Peyer's patch (tissue), 4 donors: ENCODE data around the gene GPR25. TPM values are rescaled to one million over a fixed set of nuclear protein-coding genes. Genes with fewer than 3 reads are reported as not detected.
A peak's percentile ranks its signal among the peaks of the same experiment; 100 is the strongest.

Source experiments
- DNase-seq, 3 donors: peaks; one replicate each; pipeline ENCODE4 v3.0.0-alpha.2; 2017 to 2019
- H3K27ac ChIP-seq, 4 donors: fragments of 200-600 bp; sonication (generic); one replicate each; pipeline ENCODE4 v1.5.1; 2016 to 2019
- H3K27me3 ChIP-seq, 2 donors: fragments of 200-600 bp; sonication (generic); one replicate each; pipeline ENCODE4 v1.5.1; 2019
- H3K36me3 ChIP-seq, 3 donors: fragments of 200-600 bp; sonication (generic); one replicate each; pipeline ENCODE4 v1.5.1; 2016 to 2019
- H3K4me1 ChIP-seq, 4 donors: fragments of 200-600 bp; sonication (generic); one replicate each; pipeline ENCODE4 v1.5.1; 2016 to 2019
- H3K4me3 ChIP-seq, 4 donors: fragments of 200-600 bp; sonication (generic); 1 replicate in 3 of 4; 2 replicates in 1 of 4; pipeline ENCODE4 v1.5.1; 2016 to 2019; ENCODE audit warnings: mild to moderate bottlenecking in 1 of 4
- H3K9me3 ChIP-seq, 4 donors: fragments of 200-600 bp; sonication (generic); one replicate each; pipeline ENCODE4 v1.5.1; 2016 to 2019; ENCODE audit warnings: mild to moderate bottlenecking in 1 of 4
- CTCF ChIP-seq, 6 experiments: fragments of 450-650 bp in 4 of 6; fragments of 200-600 bp in 2 of 6; sonication (generic) in 1 of 6; IDR thresholded peaks; one replicate each; pipeline ENCODE4 v1.5.1; 2017 to 2019; ENCODE audit warnings: antibody characterized with exemption in 6 of 6, mild to moderate bottlenecking in 3 of 6, moderate library complexity in 1 of 6
- POLR2A ChIP-seq, 2 donors: fragments of 450-650 bp; IDR thresholded peaks; one replicate each; pipeline ENCODE4 v1.5.1; 2017; ENCODE audit warnings: antibody characterized with exemption in 2 of 2, mild to moderate bottlenecking in 2 of 2, moderate library complexity in 2 of 2
- total RNA-seq, 4 donors: library from RNA; depleted of rRNA; stranded (reverse); fragments of >200 nt; gene quantifications; one replicate each; pipeline ENCODE4 v1.1.0, GENCODE V29; 2016

GPR25 gene
- total RNA-seq, 4 donors from 2014 or later = not detected

GRCh38 chr1:200883118-200883517 is 10.3 kb downstream of the GPR25 start:
- H3K27ac ChIP-seq = no peak overlapping the region
- H3K4me1 ChIP-seq = peaks cover 0 to 3% (median 0%) of the 10 kb centered on the region in 4 donors
- H3K36me3 ChIP-seq = no peaks in the 10 kb centered on the region
- H3K9me3 ChIP-seq = no peaks in the 10 kb centered on the region
- TF ChIP-seq POLR2A (IDR thresholded peaks at IDR 0.05) (no peak), CTCF (IDR thresholded peaks at IDR 0.05) (no peak)
- no peak overlapping the region for H3K4me3 ChIP-seq
- no peaks in the 10 kb centered on the region for H3K27me3 ChIP-seq
- no peak for DNase-seq

DNA sequence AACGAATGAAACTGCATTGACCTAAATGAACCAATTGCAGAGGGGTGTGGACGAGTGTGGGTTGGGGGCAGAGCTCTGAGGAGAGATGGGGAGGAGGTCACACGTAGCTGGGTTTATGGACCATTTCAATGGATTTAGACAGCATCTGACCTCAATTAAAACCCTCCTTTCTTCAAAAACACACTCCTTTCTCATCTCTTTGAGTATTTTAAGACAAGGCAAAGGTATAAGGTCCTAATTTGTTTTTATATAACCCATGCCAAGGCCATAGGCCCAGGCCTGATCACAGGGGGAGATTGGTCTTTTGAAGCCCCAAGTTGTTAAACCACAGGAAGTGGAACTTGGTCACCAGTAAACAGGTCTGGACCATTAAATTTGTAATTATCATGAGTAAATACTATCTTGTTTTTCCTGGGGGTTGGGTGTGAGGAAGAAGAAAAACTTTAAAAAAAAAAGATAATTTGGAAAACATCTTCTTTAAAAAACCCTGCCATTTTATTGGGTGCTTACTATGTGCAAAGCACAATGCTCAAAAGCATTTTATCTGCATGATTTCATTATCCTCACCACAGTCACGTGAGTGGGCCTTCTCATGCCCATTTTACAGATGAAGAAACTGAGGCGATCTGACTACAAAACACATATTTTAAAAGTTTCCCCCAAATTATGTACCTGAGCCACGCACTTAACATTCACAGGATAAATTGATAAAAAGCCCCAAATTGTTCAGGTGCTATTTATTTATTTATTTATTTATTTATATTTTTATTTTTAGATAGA is 13.0 kb downstream of the GPR25 start:
- Histone ChIP-seq H3K27ac (no peak overlapping the region), H3K36me3 (no peaks in the 10 kb centered on the region), H3K4me3 (no peak overlapping the region), H3K9me3 (no peaks in the 10 kb centered on the region), H3K4me1 (peaks cover 0 to 8% (median 5%) of the 10 kb centered on the region in 4 donors), H3K27me3 (no peaks in the 10 kb centered on the region)
- DNase-seq = no peak
- TF ChIP-seq CTCF (IDR thresholded peaks at IDR 0.05) = no peak

- H3K27ac ChIP-seq = no peak overlapping the region
- no peaks in the 10 kb centered on the region for H3K36me3 ChIP-seq
- peaks cover 0 to 9% (median 6%) of the 10 kb centered on the region in 4 donors for H3K4me1 ChIP-seq
- no peaks in the 10 kb centered on the region for H3K9me3 ChIP-seq
- no peak overlapping the region for H3K4me3 ChIP-seq
- no peaks in the 10 kb centered on the region for H3K27me3 ChIP-seq
- DNase-seq = no peak
- TF ChIP-seq POLR2A (IDR thresholded peaks at IDR 0.05) (no peak), CTCF (IDR thresholded peaks at IDR 0.05) (no peak)
Observed at GRCh38 chr1:200886594-200886993, 13.8 kb downstream of the GPR25 start.

- no peak overlapping the region for H3K27ac ChIP-seq
- peaks cover 0 to 9% (median 6%) of the 10 kb centered on the region in 4 donors for H3K4me1 ChIP-seq
- H3K27me3 ChIP-seq = no peaks in the 10 kb centered on the region
- no peak for TF ChIP-seq CTCF (IDR thresholded peaks at IDR 0.05)
- TF ChIP-seq POLR2A (IDR thresholded peaks at IDR 0.05) = no peak
- H3K4me3 ChIP-seq = no peak overlapping the region
- H3K9me3 ChIP-seq = no peaks in the 10 kb centered on the region
- no peaks in the 10 kb centered on the region for H3K36me3 ChIP-seq
- no peak for DNase-seq
Observed at GRCh38 chr1:200887036-200887435, 14.3 kb downstream of the GPR25 start.

- no peak for DNase-seq
- peak overlapping the region in 1 of 4 donors; percentile 4 for H3K4me3 ChIP-seq
Observed at GRCh38 chr1:200887772-200888348, 15.1 kb downstream of the GPR25 start.

More at GRCh38 chr1:200887772-200888348, 15.1 kb downstream of the GPR25 start:
- H3K27me3 ChIP-seq = no peaks in the 10 kb centered on the region
- no peaks in the 10 kb centered on the region for H3K36me3 ChIP-seq
- peak overlapping the region in 1 of 4 donors; percentile 62 for H3K27ac ChIP-seq
- no peaks in the 10 kb centered on the region for H3K9me3 ChIP-seq
- TF ChIP-seq POLR2A (IDR thresholded peaks at IDR 0.05) (no peak), CTCF (IDR thresholded peaks at IDR 0.05) (no peak)
- peaks cover 0 to 9% (median 6%) of the 10 kb centered on the region in 4 donors for H3K4me1 ChIP-seq
